Measurements from ENCODE around the gene EVA1C.

GRCh38 chr21:32535612-32536011 is 123.1 kb downstream of the EVA1C start:
- TF ChIP-seq CTCF (conservative IDR thresholded peaks at IDR 0.05 in 1 of 2, IDR thresholded peaks at IDR 0.05 in 1 of 2; ENCODE audit: low read depth in 1 of 2, low read length in 2 of 2) (no peak), EZH2 (IDR thresholded peaks at IDR 0.05; ENCODE audit: low read length, missing control alignments) (no peak)
